Measurements from ENCODE around the gene POLG. TPM values are rescaled to one million over a fixed set of nuclear protein-coding genes. Genes with fewer than 3 reads are reported as not detected.
A peak's percentile ranks its signal among the peaks of the same experiment; 100 is the strongest.

Gene POLG
- total and polyA plus RNA-seq, 2 of the 13 experiments (the other 11 are each of a cell fraction or from before 2014, with no cell fraction given): 26.6 to 35.5 TPM

DNA sequence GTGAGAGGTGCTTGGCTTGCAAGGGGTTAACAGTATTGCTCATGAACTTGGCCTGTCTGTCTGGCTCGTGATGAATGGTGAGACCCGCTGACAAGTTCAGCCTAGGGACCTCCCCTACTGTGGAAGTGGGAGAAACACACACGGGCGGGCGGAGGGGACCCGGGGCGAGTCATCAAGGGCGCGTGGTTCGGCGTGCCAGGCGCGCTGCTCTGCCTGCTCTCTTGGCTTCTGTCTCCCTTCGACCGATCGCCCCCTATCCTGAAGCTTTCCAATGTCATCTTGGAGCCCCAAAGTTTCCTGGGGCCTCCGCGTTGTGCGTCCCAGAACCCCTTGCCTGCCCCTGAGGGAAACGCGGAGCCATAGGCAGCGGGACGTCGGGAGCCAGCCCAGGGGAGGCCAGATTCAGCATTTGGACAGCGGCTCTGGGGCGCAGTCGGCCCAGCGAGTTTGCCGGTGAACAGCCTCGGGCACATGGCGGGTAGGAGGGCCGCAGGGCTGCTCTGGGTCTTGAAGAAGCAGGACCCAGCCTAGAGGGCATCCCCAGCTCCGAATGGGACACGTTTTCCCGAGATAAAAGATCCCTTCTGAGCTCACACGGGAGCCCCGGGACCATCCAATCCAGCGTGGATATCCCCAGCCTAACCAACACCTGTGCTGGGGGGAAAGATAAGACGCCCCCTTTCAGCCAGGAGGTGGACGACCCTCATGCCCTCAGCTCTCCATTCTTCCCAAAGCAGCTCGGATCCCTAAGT is 27.0 kb upstream of the POLG start (continued):
- TF ChIP-seq, protein P1, sequence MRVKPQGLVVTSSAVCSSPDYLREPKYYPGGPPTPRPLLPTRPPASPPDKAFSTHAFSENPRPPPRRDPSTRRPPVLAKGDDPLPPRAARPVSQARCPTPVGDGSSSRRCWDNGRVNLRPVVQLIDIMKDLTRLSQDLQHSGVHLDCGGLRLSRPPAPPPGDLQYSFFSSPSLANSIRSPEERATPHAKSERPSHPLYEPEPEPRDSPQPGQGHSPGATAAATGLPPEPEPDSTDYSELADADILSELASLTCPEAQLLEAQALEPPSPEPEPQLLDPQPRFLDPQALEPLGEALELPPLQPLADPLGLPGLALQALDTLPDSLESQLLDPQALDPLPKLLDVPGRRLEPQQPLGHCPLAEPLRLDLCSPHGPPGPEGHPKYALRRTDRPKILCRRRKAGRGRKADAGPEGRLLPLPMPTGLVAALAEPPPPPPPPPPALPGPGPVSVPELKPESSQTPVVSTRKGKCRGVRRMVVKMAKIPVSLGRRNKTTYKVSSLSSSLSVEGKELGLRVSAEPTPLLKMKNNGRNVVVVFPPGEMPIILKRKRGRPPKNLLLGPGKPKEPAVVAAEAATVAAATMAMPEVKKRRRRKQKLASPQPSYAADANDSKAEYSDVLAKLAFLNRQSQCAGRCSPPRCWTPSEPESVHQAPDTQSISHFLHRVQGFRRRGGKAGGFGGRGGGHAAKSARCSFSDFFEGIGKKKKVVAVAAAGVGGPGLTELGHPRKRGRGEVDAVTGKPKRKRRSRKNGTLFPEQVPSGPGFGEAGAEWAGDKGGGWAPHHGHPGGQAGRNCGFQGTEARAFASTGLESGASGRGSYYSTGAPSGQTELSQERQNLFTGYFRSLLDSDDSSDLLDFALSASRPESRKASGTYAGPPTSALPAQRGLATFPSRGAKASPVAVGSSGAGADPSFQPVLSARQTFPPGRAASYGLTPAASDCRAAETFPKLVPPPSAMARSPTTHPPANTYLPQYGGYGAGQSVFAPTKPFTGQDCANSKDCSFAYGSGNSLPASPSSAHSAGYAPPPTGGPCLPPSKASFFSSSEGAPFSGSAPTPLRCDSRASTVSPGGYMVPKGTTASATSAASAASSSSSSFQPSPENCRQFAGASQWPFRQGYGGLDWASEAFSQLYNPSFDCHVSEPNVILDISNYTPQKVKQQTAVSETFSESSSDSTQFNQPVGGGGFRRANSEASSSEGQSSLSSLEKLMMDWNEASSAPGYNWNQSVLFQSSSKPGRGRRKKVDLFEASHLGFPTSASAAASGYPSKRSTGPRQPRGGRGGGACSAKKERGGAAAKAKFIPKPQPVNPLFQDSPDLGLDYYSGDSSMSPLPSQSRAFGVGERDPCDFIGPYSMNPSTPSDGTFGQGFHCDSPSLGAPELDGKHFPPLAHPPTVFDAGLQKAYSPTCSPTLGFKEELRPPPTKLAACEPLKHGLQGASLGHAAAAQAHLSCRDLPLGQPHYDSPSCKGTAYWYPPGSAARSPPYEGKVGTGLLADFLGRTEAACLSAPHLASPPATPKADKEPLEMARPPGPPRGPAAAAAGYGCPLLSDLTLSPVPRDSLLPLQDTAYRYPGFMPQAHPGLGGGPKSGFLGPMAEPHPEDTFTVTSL (CRISPR knock-in tag; IDR thresholded peaks at IDR 0.05; ENCODE audit: borderline replicate concordance): no peak
- TF ChIP-seq ZNF34 (CRISPR knock-in tag; IDR thresholded peaks at IDR 0.05; ENCODE audit: borderline replicate concordance) (no peak), CEBPG (CRISPR knock-in tag; IDR thresholded peaks at IDR 0.05) (no peak), HNRNPL (IDR thresholded peaks at IDR 0.05; ENCODE audit: low read depth, low read length) (0 out of 2 replicates have a peak, but pooled peaks have one; percentile 50), ZNF619 (CRISPR knock-in tag; IDR thresholded peaks at IDR 0.05) (no peak), HMGA1 (CRISPR knock-in tag; conservative IDR thresholded peaks at IDR 0.05) (no peak), ZNF550 (CRISPR knock-in tag; IDR thresholded peaks at IDR 0.05; ENCODE audit: borderline replicate concordance) (no peak), ZNF567 (CRISPR knock-in tag; IDR thresholded peaks at IDR 0.05; ENCODE audit: borderline replicate concordance) (no peak), ZNF569 (CRISPR knock-in tag; IDR thresholded peaks at IDR 0.05; ENCODE audit: borderline replicate concordance) (no peak), RAD51 (IDR thresholded peaks at IDR 0.05; ENCODE audit: borderline replicate concordance) (no peak), BCL6 (CRISPR knock-in tag; IDR thresholded peaks at IDR 0.05) (peak; percentile 57), ZNF549 (CRISPR knock-in tag; IDR thresholded peaks at IDR 0.05) (no peak)
- TF ChIP-seq, protein P2, sequence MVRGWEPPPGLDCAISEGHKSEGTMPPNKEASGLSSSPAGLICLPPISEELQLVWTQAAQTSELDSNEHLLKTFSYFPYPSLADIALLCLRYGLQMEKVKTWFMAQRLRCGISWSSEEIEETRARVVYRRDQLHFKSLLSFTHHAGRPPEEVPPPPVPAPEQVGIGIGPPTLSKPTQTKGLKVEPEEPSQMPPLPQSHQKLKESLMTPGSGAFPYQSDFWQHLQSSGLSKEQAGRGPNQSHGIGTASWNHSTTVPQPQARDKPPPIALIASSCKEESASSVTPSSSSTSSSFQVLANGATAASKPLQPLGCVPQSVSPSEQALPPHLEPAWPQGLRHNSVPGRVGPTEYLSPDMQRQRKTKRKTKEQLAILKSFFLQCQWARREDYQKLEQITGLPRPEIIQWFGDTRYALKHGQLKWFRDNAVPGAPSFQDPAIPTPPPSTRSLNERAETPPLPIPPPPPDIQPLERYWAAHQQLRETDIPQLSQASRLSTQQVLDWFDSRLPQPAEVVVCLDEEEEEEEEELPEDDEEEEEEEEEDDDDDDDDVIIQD (CRISPR knock-in tag; IDR thresholded peaks at IDR 0.05; ENCODE audit: low read depth): no peak
- TF ChIP-seq, protein P3, sequence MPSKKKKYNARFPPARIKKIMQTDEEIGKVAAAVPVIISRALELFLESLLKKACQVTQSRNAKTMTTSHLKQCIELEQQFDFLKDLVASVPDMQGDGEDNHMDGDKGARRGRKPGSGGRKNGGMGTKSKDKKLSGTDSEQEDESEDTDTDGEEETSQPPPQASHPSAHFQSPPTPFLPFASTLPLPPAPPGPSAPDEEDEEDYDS (CRISPR knock-in tag; IDR thresholded peaks at IDR 0.05): 0 out of 2 replicates have a peak, but pooled peaks have one; percentile 22
- TF ChIP-seq, protein P4, sequence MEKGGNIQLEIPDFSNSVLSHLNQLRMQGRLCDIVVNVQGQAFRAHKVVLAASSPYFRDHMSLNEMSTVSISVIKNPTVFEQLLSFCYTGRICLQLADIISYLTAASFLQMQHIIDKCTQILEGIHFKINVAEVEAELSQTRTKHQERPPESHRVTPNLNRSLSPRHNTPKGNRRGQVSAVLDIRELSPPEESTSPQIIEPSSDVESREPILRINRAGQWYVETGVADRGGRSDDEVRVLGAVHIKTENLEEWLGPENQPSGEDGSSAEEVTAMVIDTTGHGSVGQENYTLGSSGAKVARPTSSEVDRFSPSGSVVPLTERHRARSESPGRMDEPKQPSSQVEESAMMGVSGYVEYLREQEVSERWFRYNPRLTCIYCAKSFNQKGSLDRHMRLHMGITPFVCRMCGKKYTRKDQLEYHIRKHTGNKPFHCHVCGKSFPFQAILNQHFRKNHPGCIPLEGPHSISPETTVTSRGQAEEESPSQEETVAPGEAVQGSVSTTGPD (CRISPR knock-in tag; IDR thresholded peaks at IDR 0.05): no peak
- TF ChIP-seq, protein P5, sequence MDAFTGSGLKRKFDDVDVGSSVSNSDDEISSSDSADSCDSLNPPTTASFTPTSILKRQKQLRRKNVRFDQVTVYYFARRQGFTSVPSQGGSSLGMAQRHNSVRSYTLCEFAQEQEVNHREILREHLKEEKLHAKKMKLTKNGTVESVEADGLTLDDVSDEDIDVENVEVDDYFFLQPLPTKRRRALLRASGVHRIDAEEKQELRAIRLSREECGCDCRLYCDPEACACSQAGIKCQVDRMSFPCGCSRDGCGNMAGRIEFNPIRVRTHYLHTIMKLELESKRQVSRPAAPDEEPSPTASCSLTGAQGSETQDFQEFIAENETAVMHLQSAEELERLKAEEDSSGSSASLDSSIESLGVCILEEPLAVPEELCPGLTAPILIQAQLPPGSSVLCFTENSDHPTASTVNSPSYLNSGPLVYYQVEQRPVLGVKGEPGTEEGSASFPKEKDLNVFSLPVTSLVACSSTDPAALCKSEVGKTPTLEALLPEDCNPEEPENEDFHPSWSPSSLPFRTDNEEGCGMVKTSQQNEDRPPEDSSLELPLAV (CRISPR knock-in tag; conservative IDR thresholded peaks at IDR 0.05; ENCODE audit: low read depth): no peak
- TF ChIP-seq, protein P6, sequence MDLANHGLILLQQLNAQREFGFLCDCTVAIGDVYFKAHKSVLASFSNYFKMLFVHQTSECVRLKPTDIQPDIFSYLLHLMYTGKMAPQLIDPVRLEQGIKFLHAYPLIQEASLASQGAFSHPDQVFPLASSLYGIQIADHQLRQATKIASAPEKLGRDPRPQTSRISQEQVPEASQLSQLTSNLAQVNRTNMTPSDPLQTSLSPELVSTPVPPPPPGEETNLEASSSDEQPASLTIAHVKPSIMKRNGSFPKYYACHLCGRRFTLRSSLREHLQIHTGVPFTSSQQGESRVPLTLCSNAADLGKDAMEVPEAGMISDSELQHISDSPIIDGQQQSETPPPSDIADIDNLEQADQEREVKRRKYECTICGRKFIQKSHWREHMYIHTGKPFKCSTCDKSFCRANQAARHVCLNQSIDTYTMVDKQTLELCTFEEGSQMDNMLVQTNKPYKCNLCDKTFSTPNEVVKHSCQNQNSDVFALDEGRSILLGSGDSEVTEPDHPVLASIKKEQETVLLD (CRISPR knock-in tag; IDR thresholded peaks at IDR 0.05; ENCODE audit: low read depth): no peak

Data from HepG2 (cell line).